GM12891 (cell line): ENCODE measurements around the gene ZKSCAN5.
A peak's percentile ranks its signal among the peaks of the same experiment; 100 is the strongest.
"Not testable (repeated sequence)": the region's sequence is repeated elsewhere in the genome, so short reads cannot be mapped to it uniquely, and the experiment has no call there.

Experiments used
- DNase-seq: peaks from one replicate; pipeline ENCODE4 v3.0.0; 2011; ENCODE audit warnings: low spot score; ENCODE audit not compliant: insufficient read length
- FAIRE-seq: peaks from 2 replicates; lab custom pipeline; 2011; peaks lifted over from hg19 to GRCh38; lab: Jason Lieb, UNC
- PAX5 ChIP-seq: IDR thresholded peaks from 2 replicates; pipeline ENCODE4 v1.6.1; 2011; ENCODE audit warnings: low read length, moderate library complexity, mild to moderate bottlenecking; ENCODE audit not compliant: insufficient read depth, severe bottlenecking
- POLR2A ChIP-seq: IDR thresholded peaks from 2 replicates; pipeline ENCODE4 v1.6.1; 2011; ENCODE audit warnings: low read depth, low read length, control low read depth
- POLR2AphosphoS5 ChIP-seq: IDR thresholded peaks from 2 replicates; pipeline ENCODE4 v1.6.1; 2011; ENCODE audit warnings: low read depth, low read length, control low read depth
- POU2F2 ChIP-seq: IDR thresholded peaks from 2 replicates; pipeline ENCODE4 v1.6.1; 2011; ENCODE audit warnings: low read depth, mild to moderate bottlenecking, control low read depth, low read length, moderate library complexity
- SPI1 ChIP-seq: IDR thresholded peaks from 2 replicates; pipeline ENCODE4 v1.6.1; 2011; ENCODE audit warnings: low read depth, low read length, control low read depth
- TAF1 ChIP-seq: IDR thresholded peaks from 2 replicates; pipeline ENCODE4 v1.6.1; 2011; ENCODE audit warnings: low read depth, low read length, control low read depth

The ZKSCAN5 gene

DNA sequence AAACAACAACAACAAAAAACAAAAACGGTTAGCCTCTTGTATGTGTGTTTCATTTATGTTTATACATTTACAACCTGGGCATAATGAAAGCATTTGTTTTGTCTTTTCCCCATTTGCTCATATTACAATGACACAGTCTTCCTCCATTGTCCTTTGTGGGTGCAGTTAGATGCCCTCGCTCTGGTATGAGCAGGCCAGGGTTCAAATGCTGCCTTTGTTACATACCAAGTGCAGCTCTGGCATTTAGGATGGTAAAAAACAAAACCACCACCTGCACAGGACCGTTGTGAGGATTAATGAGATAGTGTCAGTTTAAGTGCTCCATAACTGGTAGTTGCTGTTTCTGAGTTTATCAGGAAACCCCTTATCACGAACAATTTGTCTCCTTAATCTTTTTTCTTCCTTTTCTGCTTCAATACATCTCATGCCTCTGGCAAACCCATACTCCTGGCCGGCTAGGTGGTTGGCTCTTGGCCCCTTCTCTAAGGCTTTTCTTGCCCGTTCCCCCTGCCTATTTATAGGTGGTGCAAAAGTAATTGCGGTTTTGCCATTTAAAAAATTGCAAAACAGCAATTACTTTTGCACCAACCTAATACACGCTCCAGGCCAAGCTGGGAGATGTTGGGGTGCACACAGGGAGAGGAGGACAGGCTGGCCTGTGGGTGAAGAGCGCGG, 75.0 kb downstream of the ZKSCAN5 start:
- TF ChIP-seq POLR2A: no peak
- TF ChIP-seq TAF1: no peak
- DNase-seq (no peak), FAIRE-seq (peak; percentile 40)

DNA sequence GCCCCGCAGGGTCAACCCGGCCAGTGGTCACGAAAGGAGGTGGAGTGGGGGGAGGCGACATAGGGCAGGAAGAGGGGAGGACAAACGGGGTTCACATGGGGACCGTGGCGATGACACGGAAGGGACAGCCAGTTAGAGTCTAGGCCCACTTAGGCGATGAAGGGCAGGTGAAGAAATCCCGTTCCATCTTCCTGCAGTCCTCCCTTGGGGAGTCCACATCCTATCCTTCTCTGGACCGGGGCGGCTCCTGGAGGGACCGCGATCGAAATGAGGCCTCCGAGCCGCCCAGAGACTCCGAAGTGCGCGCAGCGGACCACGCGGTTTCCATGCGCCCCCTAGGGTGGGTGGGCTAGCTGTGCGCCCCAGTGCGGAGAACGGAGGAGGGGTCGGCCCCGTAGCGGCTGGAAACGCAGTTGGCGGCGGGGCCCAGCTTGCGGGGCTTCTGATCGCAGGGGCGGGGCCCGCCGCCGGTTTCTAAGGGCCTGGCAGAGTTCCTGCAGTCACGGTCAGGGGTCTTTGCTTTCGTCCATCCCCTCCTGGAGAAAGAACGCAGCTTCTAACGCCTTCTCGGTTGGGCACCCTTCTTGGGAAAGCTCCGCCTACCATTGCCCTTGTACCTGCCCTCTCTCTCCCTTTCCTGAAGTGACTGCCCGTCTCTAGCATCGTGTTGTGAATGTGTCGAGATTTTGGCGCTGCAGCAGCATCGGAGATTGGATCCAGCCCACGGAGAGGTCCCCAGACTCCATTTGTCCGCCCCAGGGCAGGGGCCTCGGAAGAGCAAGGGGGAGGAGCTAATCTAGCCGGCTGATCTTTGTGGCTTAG, 75.7 kb downstream of the ZKSCAN5 start:
- DNase-seq (no peak), FAIRE-seq (peak; percentile 43)
- TF ChIP-seq PAX5 (no peak), POLR2AphosphoS5 (no peak), POU2F2 (no peak), SPI1 (no peak), TAF1 (no peak), POLR2A (no peak)

DNA sequence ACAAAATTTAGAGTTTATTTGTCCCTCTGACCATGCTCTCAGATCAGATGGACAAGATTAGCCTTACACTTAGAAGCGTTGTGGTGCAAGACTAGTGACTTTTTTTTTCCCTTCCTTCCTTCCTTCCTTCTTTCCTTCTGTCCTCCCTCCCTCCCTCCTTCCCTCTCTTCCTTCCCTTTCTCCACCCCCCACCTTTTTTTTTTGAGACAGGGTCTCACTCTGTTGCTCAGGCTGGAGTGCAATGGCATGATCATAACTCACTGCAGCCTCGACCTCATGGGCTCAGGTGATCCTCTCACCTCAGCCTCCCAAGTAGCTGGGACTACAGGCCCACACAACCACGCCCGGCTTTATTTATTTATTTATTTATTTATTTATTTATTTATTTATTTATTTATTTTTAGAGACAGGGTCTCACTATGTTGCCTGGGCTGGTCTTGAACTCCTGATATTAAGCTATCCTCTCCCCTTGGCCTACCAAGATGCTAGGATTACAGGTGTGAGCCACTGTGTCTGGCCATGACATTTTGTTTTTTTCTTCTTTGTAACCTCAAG, 76.4 kb downstream of the ZKSCAN5 start:
- DNase-seq, FAIRE-seq: not testable (repeated sequence)
